Caki2 (cell line): ENCODE measurements around the gene FAM98C. TPM values are rescaled to one million over a fixed set of nuclear protein-coding genes. Genes with fewer than 3 reads are reported as not detected.
A peak's percentile ranks its signal among the peaks of the same experiment; 100 is the strongest.
"Not testable (repeated sequence)": the region's sequence is repeated elsewhere in the genome, so short reads cannot be mapped to it uniquely, and the experiment has no call there.

Experiments
- DNase-seq: peaks from one replicate; pipeline ENCODE4 v3.0.0-alpha.2; 2015; ENCODE audit warnings: low read depth
- in situ Hi-C: cut with HindIII; loops from 2 replicates; pipeline ENCODE4 v1.10.0; 2016; ENCODE audit warnings: low sequenced_read_pairs, low pct_unique_long_range_greater_than_20kb, mixed read lengths
- total RNA-seq: library from RNA; depleted of rRNA; stranded (reverse); fragments of >200 nt; shearing (Covaris generic); gene quantifications from 2 replicates; pipeline ENCODE4 v1.2.3, GENCODE V29; 2014; ENCODE audit warnings: low replicate concordance; rRNA removed

The FAM98C gene
- total RNA-seq, result 23.9 and 31.9 TPM in 2 replicates

DNA sequence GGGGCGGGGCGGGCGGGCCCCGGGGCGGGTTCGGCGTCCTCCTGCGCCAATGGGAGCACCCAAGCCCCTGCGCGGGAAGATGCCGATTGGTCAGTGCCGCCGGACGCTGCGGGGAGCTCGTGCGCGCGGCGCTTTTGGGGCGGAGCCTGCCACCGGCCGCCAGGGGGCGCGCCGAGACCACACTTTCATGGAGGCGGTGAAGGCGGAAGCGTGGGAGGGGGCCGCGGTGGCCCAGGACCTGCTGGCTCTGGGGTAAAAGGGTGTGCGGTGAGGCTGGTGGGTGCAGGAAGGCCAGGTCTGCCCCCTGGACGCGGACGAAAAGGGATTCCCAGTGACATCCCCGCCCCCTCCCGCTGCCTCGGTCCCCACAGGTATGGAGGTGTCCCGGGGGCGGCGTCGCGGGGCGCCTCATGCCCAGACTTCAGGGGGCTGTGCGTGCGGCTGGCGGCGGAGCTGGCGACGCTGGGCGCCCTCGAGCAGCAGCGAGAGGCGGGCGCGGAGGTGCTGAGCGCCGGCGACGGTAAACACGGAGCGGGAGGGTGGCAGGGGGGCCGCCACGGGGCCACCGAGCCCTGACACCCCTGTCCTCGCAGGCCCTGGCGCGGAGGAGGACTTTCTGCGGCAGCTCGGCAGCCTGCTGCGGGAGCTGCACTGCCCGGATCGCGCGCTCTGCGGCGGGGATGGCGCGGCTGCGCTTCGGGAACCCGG lies at the start of gene FAM98C:
Gene FAM98C, plus strand, starts transcription at position 127 of the 708 bp plus-strand sequence. Its CDS starts 61 bp downstream, at position 188.
- in situ Hi-C loops, result no loop called here
- peak; percentile 98 for DNase-seq

- in situ Hi-C loops, result no loop called here
- DNase-seq, result no peak
Measured at GRCh38 chr19:38355728-38356725, 46.9 kb upstream of the FAM98C start.

- no peak for DNase-seq
- in situ Hi-C loops, result no loop called here
Measured at GRCh38 chr19:38358071-38358470, 44.8 kb upstream of the FAM98C start.

- in situ Hi-C loops, result no loop called here
- no peak for DNase-seq
Measured at GRCh38 chr19:38359242-38360021, 43.5 kb upstream of the FAM98C start.

DNA sequence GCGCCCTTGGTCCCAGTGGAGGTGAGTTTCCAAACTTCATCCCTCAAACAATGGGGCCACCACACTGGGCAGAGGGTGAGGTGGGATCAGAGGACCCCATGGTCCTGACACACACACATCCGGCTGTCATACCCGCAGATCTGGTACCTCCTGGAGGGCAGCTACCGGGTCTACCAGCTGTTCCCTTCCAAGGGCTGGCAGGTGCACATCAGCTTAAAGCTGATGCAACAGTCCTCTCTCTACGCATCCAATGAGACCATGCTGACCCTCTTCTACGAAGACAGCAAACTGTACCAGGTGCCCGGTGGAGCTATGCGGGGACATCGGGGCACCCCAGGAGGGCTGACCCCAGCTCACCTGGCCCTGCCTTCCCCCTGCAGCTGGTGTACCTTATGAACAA lies 42.5 kb upstream of the FAM98C start:
- in situ Hi-C loops, result no loop called here
- no peak for DNase-seq

GRCh38 chr19:38360839-38361631 lies 41.9 kb upstream of the FAM98C start:
- in situ Hi-C loops, result no loop called here
- no peak for DNase-seq

GRCh38 chr19:38361633-38362075 lies 41.2 kb upstream of the FAM98C start:
- in situ Hi-C loops, result no loop called here
- DNase-seq, result peak; percentile 78

GRCh38 chr19:38362076-38362945 lies 40.6 kb upstream of the FAM98C start:
- DNase-seq, result peak; percentile 79
- in situ Hi-C loops, result no loop called here

- in situ Hi-C loops, DNase-seq: not testable (repeated sequence)
Measured at GRCh38 chr19:38362946-38363688, 39.8 kb upstream of the FAM98C start.

DNA sequence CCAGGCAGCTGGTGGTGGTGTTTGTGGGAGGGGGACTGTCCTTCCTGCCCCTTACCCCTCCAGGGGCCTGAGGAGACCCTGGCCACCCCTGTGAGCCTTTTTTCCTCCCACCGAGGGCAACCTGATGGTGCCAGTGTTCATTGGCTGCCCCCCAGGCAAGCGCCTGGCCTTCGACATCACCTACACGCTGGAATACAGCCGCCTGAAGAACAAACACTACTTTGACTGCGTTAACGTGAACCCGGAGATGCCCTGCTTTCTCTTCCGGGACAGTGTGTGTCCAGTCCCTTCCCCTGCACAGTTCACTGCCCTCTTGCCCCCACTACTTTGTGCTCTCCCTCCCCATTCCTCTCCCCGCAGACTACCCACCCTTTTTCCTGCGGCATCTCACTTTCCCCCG lies 35.9 kb upstream of the FAM98C start:
- in situ Hi-C loops, result no loop called here

DNA sequence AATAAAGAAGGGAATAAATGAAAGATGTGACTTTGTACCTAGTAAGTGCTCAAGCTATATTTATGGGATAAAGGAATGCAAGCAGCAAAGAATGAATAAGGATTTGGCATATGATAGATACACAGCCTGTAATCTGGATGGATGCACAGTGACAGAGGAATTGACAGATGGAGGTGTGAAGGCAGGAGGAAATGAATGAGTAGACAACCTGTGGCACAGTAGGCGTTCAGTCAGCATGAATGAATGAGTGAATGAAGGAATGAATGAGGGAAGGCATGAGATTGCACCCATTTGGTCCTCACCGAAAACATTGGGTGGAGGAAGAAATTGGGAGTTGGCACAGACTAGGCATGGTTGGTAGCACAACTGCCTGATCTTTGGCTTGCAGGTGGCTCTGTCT lies 33.3 kb upstream of the FAM98C start:
- DNase-seq, result no peak
- in situ Hi-C loops, result no loop called here

More for the DNA sequence above, 35.9 kb upstream of the FAM98C start:
- no peak for DNase-seq

DNA sequence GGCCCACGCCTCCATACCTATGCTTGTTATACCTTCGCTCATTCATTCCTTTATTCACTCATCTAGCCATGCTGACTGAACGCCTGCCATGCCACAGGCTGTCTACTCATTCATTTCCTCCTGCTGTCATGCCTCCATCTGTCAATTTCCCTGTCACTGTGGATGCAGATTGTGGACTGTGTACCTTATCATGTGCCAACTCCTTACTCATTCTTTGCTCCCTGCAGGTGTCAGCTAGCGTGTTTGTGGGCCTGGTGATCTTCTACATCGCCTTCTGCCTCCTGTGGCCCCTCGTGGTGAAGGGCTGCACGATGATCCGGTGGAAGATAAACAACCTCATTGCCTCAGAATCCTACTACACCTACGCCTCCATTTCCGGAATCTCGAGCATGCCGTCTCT lies 32.6 kb upstream of the FAM98C start:
- no peak for DNase-seq
- in situ Hi-C loops, result no loop called here

DNA sequence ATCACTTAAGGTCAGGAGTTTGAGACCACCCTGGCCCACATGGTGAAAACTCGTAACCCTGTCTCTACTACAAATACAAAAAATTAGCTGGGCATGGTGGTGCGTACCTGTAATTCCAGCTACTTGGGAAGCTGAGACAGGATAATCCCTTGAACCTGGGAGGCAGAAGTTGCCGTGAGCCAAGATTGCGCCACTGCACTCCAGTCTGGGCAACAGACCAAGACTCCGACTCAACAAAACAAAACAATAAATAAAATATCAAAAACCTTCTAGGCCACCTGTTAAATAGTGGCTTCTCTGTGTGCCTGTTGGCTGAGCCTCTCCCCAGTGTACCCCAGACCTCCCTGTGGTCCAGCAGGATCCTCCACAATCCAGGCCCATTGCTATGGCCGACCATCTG lies 31.8 kb upstream of the FAM98C start:
- no peak for DNase-seq
- in situ Hi-C loops, result no loop called here

GRCh38 chr19:38373907-38374331 lies 29.0 kb upstream of the FAM98C start:
- in situ Hi-C loops, result no loop called here
- DNase-seq, result no peak

- peak; percentile 99 for DNase-seq
- in situ Hi-C loops, result no loop called here
Measured at GRCh38 chr19:38374332-38375097, 28.4 kb upstream of the FAM98C start, which contains the start of gene PSMD8. Gene PSMD8 (plus strand): TSS chr19:38374571. CDS start chr19:38374602, 31 bp downstream.
